Lung (tissue), 12 donors: ENCODE data around the gene OCSTAMP. TPM values are rescaled to one million over a fixed set of nuclear protein-coding genes. Genes with fewer than 3 reads are reported as not detected.

Experiments used
- ATAC-seq: fragments of 200-7000 bp; cut with Tn5 transposase; one replicate; pipeline ENCODE4 v1.9.1; 2020; ENCODE audit warnings: moderate number of reproducible peaks; ENCODE audit not compliant: insufficient read depth, low FRiP score
- DNase-seq, 3 donors: peaks; one replicate each; pipeline ENCODE4 v3.0.0-alpha.2; 2013 to 2017
- H3K27ac ChIP-seq, 2 donors: one replicate each; pipeline ENCODE4 v1.5.1; 2013; ENCODE audit warnings: mild to moderate bottlenecking in 2 of 2, moderate library complexity in 2 of 2, control low read depth in 1 of 2, inconsistent platforms in 1 of 2, low read depth in 1 of 2, low read length in 1 of 2
- H3K27me3 ChIP-seq, 3 donors: one replicate each; pipeline ENCODE4 v1.5.1; 2013; ENCODE audit warnings: low read length in 2 of 3; ENCODE audit not compliant: control insufficient read depth in 3 of 3, insufficient read depth in 3 of 3
- H3K36me3 ChIP-seq, 4 donors: one replicate each; pipeline ENCODE4 v1.5.1; 2013; ENCODE audit warnings: low read length in 4 of 4, mild to moderate bottlenecking in 1 of 4, moderate library complexity in 1 of 4; ENCODE audit not compliant: control insufficient read depth in 4 of 4, insufficient read depth in 4 of 4
- H3K4me1 ChIP-seq, 5 donors: one replicate each; pipeline ENCODE4 v1.5.1; 2013; ENCODE audit warnings: low read length in 5 of 5, mild to moderate bottlenecking in 2 of 5, moderate library complexity in 1 of 5; ENCODE audit not compliant: control insufficient read depth in 5 of 5, insufficient read depth in 5 of 5
- H3K4me3 ChIP-seq: one replicate; pipeline ENCODE4 v1.5.1; 2013; ENCODE audit warnings: mild to moderate bottlenecking, control low read depth, moderate library complexity
- H3K9ac ChIP-seq, 2 donors: one replicate each; pipeline ENCODE4 v1.5.1; 2013; ENCODE audit warnings: low read length in 2 of 2, control low read depth in 1 of 2; ENCODE audit not compliant: insufficient read depth in 1 of 2
- H3K9me3 ChIP-seq, 4 donors: one replicate each; pipeline ENCODE4 v1.5.1; 2013; ENCODE audit warnings: low read length in 3 of 4, mild to moderate bottlenecking in 1 of 4, moderate library complexity in 1 of 4; ENCODE audit not compliant: control insufficient read depth in 4 of 4, insufficient read depth in 3 of 4
- WGBS, 2 donors: extraction: QIAGEN DNeasy Blood & Tissue Kit; methylation state at CpG; one replicate each; pipeline ENCODE4 v1.1.7; 2013; 5-methylcytosine and 5-hydroxymethylcytosine counted together
- polyA plus RNA-seq, 2 donors: library from polyadenylated mRNA; stranded (reverse); fragments of 200-250 nt; gene quantifications; one replicate each; pipeline ENCODE4 v1.2.1, GENCODE V29; 2013
- total RNA-seq, 2 donors: library from RNA; depleted of rRNA in 1 of 2; stranded (reverse); fragments of >200 nt in 1 of 2; gene quantifications; one replicate each; pipeline ENCODE4 v1.2.1, GENCODE V29; 2014 to 2021
- TF ChIP-seq, protein P1 (sequence below): IDR thresholded peaks from 2 replicates; pipeline ENCODE4 v1.5.1; 2012; ENCODE audit warnings: mild to moderate bottlenecking; ENCODE audit errors: control extremely low read depth, extremely low read depth
- donor health status: control.
- donor health status: control.
- donor health status: Bipolar disorder and iron deficiency.
- donor health status: healthy.
- donor health status: DM: yes; HTN: yes; CAD: no.

The OCSTAMP gene
- total and polyA plus RNA-seq, 4 donors: 0.11 TPM; not detected in 3

DNA sequence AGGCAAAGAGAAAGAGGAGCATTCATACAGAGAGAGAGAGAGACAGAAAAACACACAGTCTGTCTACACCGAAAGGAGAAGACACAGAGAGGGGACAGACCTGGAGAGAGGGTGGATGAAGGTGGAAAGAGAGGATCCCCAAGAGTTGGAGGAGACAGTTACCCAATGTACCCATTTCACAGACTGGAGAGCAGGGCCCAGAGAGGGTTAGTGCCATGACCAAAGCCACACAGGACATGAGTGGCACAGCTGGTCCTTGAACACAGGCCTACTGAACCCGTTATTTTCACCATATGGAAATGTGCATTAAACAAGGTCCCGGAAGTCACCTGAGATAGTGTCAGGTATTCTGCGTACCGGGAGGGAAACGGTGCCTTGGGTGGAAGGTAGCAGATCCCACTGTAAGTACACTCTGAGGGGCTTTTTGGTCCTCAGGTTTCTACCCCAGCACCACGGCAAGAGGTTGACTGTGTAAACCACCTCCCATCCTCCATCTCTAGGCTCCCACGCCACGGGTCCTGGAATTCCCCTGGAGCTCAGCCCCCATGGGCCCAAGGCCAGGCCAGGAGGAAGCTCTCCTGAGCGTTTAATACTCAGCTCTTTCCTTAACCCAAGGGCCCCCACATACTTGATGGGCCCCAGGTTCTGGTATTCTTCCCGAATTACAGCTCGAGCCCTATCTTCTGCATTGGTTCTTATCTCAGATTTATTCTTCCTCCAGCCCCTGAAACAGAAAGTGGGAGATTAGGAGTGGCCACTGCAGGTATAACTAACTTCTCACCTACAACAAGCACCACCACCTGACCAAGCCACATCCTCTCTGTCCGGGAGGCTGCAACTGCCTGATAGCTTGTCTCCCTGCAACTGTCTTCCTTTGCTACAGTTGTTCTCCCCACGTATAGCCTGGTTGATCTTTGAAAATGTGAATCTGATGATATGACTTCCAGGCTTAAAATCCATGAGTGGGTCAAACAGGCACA, 38.4 kb upstream of the OCSTAMP start:
- TF ChIP-seq, protein P1, sequence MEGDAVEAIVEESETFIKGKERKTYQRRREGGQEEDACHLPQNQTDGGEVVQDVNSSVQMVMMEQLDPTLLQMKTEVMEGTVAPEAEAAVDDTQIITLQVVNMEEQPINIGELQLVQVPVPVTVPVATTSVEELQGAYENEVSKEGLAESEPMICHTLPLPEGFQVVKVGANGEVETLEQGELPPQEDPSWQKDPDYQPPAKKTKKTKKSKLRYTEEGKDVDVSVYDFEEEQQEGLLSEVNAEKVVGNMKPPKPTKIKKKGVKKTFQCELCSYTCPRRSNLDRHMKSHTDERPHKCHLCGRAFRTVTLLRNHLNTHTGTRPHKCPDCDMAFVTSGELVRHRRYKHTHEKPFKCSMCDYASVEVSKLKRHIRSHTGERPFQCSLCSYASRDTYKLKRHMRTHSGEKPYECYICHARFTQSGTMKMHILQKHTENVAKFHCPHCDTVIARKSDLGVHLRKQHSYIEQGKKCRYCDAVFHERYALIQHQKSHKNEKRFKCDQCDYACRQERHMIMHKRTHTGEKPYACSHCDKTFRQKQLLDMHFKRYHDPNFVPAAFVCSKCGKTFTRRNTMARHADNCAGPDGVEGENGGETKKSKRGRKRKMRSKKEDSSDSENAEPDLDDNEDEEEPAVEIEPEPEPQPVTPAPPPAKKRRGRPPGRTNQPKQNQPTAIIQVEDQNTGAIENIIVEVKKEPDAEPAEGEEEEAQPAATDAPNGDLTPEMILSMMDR: no peak
- no peaks in the 10 kb centered on the region for H3K4me1 ChIP-seq
- H3K9ac ChIP-seq: no peak overlapping the region
- H3K4me3 ChIP-seq: no peak overlapping the region
- H3K36me3 ChIP-seq: no peaks in the 10 kb centered on the region
- H3K9me3 ChIP-seq: peaks cover 0 to 2% (median 0%) of the 10 kb centered on the region in 4 donors
- DNase-seq (no peak), ATAC-seq (no peak)
- no peaks in the 10 kb centered on the region for H3K27me3 ChIP-seq
- H3K27ac ChIP-seq: no peak overlapping the region
- WGBS, 2 donors: 53 to 65% methylated on average over 14 of the region's 14 CpGs

DNA sequence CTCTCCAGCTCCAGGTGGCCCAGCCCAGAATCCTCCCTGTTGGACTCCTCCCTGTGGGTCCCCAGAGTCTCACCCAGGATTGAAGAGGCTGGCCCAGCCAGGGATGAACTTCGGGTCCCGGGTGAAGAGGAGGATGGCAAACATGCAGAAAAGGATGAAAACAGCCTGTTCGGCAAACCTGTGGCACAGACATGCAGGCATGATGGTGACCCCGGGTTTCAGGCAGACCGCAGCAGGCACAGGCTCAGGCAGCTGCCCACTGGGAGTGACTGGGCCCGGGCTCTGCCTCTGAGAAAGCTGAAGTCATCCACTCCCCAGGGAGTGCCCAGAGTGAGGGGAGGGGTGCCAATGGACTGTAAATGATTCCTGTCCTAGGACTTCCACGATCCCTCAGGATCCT, 37.5 kb upstream of the OCSTAMP start:
- H3K27me3 ChIP-seq: no peaks in the 10 kb centered on the region
- TF ChIP-seq, protein P1: no peak
- no peak overlapping the region for H3K4me3 ChIP-seq
- ATAC-seq: no peak
- no peak for DNase-seq
- no peak overlapping the region for H3K27ac ChIP-seq
- peaks cover 0 to 2% (median 0%) of the 10 kb centered on the region in 4 donors for H3K9me3 ChIP-seq
- H3K36me3 ChIP-seq: no peaks in the 10 kb centered on the region
- no peak overlapping the region for H3K9ac ChIP-seq
- 74 to 82% methylated on average over 7 of the region's 7 CpGs for WGBS, 2 donors
- H3K4me1 ChIP-seq: no peaks in the 10 kb centered on the region

DNA sequence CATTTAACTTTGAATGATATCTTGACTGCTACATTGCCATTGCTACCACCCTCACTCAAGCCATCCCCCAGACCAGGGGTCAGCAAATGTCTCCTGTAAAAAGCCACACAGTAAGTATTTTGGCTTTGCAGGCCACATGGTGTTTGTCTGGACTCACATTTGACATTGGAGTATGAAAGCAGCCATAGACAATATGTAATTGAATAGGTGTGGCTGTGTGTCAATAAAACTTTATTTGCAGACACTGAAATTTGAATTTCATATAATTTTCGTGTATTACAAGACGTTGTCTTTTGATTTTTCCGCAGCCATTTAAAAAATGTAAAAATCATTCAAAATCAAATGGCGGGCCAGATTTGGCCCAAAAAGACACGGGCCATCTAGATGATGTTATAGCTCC, 36.3 kb upstream of the OCSTAMP start:
- ATAC-seq: no peak

More for the DNA sequence above, 36.3 kb upstream of the OCSTAMP start:
- TF ChIP-seq, protein P1: no peak
- WGBS, 2 donors: 93 to 98% methylated on average over 5 of the region's 5 CpGs
- Histone ChIP-seq H3K27ac (no peak overlapping the region), H3K9me3 (peaks cover 0 to 2% (median 0%) of the 10 kb centered on the region in 4 donors), H3K4me3 (no peak overlapping the region), H3K4me1 (no peaks in the 10 kb centered on the region), H3K9ac (no peak overlapping the region), H3K36me3 (no peaks in the 10 kb centered on the region), H3K27me3 (no peaks in the 10 kb centered on the region)
- no peak for DNase-seq
